GM12874 (cell line): ENCODE results near the gene ATF6.

Experiments
- TF ChIP-seq, protein P1 (sequence below): IDR thresholded peaks from 2 replicates; pipeline ENCODE4 v1.5.1; 2011; ENCODE audit warnings: low read depth, mild to moderate bottlenecking, control low read depth, low read length, moderate library complexity; ENCODE audit not compliant: insufficient read depth

ATF6 gene

DNA sequence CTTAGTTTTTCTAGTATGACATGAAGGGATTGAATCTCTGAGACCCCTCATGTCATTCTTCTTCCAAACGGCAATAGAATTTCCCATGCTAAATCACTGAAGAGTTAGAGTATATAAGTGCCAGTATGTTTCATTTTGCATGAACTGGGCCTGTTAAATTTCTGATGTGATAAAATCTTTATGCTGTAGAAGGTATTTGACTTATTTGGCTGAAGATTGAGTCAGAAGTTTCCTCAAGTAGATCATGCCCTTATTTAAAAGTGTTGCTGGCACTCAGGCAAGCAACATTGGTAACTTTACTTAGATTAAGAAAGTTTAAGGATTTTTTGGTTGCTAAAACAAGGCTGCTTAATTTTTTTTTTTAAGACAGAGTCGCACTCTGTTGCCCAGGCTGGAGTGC lies 13.3 kb downstream of the ATF6 start:
- TF ChIP-seq, protein P1, sequence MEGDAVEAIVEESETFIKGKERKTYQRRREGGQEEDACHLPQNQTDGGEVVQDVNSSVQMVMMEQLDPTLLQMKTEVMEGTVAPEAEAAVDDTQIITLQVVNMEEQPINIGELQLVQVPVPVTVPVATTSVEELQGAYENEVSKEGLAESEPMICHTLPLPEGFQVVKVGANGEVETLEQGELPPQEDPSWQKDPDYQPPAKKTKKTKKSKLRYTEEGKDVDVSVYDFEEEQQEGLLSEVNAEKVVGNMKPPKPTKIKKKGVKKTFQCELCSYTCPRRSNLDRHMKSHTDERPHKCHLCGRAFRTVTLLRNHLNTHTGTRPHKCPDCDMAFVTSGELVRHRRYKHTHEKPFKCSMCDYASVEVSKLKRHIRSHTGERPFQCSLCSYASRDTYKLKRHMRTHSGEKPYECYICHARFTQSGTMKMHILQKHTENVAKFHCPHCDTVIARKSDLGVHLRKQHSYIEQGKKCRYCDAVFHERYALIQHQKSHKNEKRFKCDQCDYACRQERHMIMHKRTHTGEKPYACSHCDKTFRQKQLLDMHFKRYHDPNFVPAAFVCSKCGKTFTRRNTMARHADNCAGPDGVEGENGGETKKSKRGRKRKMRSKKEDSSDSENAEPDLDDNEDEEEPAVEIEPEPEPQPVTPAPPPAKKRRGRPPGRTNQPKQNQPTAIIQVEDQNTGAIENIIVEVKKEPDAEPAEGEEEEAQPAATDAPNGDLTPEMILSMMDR = no peak

DNA sequence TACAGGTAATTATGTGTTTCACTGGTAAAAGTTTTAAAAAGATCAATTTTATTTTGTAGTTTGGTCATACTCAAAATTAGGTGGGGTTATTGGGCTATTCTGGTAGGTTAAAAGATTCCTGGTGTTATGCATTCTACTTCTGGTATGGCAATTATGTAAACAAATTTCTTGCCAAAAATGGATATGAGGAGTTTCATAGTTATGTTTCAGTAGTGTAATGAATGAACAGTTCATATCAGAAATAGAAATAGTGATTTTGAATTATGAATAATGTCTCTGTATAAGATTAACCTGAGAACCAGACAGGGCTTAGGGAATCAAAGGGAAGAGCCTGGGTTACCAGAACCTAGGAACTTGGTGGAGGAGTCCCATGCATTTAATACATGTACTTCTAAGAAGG lies 15.9 kb downstream of the ATF6 start:
- TF ChIP-seq, protein P1 = no peak

DNA sequence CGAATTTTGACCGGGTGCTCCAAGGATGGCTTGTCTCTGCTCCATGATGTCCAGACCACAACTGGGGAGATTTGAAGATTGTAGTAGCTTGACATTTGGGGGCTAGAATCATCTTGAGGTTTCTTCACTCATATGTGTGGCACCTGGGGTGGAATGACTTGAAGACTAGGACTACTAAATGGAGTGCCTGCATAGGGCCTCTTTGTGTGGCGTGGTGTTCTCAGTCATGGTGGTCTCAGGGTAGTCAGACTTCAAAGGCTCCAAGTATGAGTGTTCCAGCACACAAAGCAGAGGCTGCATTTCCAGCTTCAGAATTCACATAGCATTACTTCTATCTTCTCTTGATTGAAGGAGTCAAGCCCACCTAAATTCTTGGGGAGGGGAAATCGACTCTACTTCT lies 16.8 kb downstream of the ATF6 start:
- TF ChIP-seq, protein P1 = no peak

DNA sequence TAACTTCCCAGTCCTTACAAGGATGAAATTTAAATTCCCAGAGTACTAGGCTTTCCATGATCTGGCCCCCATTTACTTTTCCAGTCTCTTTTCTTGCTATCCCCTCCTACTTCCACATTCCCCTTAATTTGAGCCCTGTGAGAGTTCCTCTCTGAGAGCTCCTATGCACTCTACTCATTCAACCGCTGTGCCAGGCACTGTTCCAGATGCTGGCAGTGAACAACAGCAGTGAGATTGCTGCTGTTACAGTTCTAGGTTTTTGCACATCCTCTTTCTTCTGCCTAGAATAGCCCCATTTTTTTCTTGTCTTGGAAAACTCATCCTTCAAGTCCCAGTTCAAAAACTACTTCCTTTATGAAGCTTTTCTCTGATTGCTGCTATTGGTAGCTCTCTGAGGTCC lies 18.8 kb downstream of the ATF6 start:
- TF ChIP-seq, protein P1 = no peak

DNA sequence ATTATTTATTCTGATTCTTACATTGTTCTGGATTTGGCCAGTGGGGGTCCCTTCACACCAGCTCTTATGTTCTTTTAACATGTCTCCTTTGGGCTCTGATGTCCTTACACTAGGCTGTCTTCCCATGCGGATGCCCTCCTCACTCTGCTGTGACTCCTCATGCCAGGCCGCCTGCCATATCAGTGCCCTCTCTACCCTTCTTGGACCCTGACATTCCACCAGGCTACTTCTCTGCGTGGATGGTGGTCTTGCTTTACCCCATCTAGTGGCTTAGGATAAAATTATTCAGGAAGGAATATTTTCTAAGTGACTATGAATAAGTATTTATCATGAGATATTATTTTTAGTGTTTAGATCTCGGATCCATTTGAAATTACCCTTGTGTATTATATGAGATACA lies 21.2 kb downstream of the ATF6 start:
- TF ChIP-seq, protein P1 = no peak

DNA sequence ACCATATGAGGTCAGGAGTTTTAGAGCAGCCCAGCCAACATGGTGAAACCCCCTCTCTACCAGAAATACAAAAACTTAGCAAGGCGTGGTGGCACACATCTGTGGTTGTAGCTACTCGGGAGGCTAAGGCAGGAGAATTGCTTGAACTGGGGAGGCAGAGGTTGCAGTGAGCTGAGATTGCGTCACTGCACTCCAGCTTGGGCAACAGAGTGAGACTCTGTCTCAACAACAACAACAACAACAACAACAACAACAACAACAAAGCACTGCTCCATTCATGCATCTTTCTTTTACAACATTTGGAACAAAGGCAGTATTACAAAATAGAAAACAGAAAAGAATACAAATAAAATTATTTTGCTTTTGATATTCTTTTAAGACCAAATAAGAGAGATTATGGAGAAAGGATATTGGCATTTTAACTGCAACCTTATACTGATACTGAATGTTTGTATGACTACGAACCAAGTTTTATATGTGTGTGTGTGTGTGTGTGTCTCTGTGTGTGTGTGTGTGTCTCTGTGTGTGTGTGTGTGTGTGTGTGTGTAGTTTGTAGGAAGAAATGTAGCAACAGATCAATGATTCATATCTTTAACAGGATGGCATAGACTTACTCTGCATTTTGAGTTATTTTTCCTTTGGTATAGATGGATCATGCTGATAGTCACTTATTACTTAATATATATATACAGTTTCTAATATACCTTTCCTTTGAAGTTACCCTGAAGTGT lies 24.6 kb downstream of the ATF6 start:
- TF ChIP-seq, protein P1 = no peak

DNA sequence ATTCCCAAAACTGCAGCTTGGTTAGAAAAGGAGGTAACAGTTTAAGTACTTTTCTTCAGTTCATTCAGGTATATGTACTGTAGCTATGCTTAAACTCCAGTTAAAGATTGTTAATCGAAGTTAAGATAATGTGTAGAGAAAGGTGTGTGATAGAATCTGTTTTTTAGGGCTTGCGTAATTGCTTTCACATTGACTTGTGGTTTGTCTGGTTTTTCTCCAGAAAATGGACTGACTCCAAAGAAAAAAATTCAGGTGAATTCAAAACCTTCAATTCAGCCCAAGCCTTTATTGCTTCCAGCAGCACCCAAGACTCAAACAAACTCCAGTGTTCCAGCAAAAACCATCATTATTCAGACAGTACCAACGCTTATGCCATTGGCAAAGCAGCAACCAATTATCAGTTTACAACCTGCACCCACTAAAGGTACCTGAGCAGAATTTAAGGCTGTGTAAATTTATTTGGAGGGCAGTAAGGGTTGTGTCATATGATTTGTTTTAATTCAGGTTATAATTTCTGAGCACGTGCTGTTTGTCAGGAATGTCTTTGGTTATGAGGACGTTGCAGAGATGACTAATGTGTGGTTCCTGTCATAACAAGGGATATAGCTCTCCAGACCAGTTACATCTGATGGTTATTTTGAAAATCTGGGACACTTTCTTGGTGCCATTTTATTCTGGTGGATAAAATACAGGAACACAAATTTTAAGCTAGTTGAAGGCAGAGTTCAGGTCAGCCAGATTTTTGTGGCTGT lies 26.0 kb downstream of the ATF6 start:
- TF ChIP-seq, protein P1 = no peak
